Islet of Langerhans (tissue), 1 donor: Measurements from ENCODE around the gene GRID1.
"Not testable (repeated sequence)": the region's sequence is repeated elsewhere in the genome, so short reads cannot be mapped to it uniquely, and the experiment has no call there.

Experiments used
- FAIRE-seq: peaks from one replicate; lab custom pipeline; 2011; peaks lifted over from hg19 to GRCh38; lab: Jason Lieb, UNC

Gene GRID1

DNA sequence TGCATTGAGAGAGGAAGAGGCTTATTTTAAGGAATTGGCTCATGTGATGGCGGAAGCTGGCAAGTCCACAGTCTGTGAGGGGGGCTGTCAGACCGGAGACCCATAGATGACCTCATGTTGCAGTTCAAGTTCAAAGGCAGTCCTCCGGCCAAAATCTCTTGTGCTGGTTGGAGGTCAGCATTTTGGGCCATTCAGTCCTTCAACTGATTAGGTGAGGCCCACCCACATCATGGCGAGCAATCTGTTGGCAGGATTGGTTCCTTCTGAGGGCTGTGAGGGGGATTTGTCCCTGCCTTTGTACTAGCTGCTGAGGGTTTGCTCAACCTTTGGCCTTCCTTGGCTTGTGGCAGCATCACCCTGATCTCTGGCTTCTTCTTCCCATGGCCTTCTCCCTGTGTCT lies 290.1 kb downstream of the GRID1 start:
- FAIRE-seq = not testable (repeated sequence)

DNA sequence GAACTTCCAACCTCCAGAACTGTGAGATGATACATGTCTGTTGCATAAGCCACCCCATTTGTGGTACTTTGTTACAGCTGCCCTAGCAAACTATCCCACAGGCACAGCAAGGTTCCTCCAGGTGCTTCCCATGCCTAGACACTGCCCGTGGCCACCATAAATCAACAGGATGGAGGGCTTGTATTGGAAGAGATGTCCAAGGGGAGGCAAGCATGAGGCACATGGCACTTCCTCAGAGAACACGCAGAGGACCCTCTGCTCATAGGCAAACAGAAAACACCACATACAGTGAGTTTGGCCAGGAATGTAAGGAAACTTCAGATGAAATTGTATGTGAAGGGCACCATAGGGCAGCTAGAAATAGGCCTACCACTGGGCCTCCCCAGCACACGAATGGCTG lies 291.1 kb downstream of the GRID1 start:
- FAIRE-seq = no peak

DNA sequence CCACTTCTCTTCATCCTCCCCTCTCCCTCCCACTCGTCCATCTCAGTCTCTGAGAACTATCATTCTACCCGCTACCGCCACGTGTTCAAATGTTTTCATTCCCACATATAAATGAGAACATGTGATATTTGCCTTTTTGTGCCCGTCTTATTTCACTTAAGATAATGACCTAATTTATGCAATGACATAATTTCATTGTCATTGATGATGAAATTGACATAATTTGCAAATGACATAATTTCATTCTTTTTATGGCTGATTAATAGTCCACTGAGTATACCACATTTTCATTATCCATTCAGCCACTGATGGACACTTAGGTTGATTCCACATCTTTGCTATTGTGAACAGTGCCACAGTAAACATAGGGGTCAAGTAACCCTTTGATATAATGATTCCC lies 292.3 kb downstream of the GRID1 start:
- no peak for FAIRE-seq

DNA sequence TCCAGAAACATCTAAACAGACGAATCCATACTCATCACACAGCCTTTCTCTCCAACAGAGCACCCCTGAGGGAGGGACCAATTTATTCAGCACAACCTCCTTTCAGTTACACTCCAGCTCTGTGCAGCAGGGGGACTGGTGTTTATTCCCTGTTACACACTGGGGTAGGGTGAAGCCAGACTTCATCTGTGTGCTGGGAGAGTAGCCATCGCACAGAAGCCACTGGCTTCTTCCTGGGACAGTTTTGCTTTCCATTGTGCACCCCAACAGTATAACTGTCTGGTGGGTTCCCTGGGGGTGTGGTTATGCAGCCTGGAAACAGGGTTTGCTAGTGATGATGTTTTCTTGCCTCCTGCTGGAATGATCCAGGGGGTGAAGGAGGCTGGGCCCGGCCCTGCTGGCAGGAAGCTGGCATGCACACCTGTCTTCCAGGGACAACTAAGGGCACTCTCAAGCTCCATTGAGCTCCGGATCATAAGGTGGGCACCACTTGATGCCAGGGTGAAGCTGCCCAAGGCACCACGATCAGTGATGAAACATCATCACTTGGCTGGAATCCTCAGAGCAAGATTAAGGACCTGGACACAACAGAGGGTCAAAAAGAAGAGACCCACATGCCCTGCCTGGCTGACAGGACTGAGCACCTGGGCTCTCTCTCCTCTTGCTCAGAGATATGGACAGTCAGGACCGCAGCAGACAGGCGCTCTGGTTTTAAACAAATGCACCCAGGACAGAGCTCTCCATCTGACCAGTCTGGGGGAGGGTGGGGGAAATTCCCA lies 293.2 kb downstream of the GRID1 start:
- no peak for FAIRE-seq

DNA sequence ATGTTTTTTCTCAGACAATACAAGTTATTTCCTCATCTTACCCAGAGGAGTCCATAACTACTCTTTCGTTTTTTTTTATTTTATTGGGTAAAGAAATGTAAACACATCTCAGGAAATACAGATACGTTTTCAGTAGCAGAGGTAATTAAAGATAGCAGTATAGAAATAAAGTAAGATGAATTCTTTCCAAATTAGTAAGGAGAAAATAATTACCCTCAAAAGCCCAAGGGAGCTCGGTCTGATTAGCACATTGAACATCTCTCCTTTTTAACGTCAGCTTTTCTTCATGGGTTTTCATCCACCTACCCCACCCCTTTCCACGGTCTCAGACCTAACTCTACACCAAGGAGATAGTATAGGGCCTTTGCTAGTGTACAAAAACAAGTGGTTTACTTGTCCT lies 294.2 kb downstream of the GRID1 start:
- no peak for FAIRE-seq

DNA sequence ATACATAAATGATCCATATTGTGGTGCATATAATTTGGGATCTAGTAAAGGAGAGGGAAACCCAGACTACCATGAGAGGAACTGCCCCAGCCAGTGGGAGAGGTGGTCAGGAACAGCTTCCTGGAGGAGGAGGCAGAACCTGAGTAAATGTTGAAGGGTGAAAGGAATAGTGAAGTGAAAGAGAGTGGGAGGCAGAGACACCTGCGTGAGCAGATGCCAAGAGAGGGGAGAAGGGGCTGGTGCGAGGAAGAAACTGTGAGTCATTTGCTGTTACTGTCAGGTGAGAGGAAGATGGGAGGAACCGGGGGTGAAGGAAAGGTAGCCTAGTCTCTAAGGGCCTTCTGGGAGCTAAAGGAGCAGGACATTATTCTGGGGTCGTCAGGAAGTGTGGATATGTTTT lies 294.8 kb downstream of the GRID1 start:
- FAIRE-seq = no peak

DNA sequence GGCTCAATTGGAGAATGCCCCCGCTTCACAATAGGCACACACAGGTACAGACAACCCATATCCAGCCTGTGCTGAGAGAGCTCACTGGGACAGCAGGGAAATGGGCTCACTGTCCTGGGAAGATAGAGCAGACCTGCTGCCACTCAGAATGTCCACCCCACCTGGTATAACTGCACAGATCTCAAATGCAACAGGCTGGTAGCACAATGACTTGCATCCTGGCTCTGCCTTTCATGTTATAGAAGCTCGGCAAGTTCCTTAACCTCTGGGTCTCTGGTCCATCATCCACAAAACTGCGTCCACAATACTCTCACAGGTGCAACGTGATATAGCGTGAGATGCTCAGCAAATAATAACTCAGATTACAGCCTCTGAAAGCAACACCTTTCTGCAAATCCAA lies 295.4 kb downstream of the GRID1 start:
- no peak for FAIRE-seq

DNA sequence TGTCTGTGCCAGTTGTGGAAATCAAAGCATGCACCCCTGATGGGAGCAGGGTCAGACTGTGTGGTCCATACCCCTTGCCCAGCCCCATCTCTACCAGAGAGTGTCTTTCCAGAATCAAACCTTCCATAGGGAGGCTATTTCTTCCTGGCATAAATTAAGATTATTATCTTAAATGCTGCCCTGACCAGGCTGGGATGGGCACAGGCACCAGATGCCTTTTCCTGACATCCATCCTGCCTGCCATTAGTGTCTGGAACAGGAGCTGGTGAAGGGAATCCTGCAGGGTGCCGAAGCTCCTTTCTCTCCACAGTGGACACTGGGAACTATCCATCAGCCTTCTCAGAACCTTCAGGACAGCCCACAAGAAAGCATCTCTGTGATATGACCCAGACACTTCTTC lies 296.3 kb downstream of the GRID1 start:
- FAIRE-seq = no peak

DNA sequence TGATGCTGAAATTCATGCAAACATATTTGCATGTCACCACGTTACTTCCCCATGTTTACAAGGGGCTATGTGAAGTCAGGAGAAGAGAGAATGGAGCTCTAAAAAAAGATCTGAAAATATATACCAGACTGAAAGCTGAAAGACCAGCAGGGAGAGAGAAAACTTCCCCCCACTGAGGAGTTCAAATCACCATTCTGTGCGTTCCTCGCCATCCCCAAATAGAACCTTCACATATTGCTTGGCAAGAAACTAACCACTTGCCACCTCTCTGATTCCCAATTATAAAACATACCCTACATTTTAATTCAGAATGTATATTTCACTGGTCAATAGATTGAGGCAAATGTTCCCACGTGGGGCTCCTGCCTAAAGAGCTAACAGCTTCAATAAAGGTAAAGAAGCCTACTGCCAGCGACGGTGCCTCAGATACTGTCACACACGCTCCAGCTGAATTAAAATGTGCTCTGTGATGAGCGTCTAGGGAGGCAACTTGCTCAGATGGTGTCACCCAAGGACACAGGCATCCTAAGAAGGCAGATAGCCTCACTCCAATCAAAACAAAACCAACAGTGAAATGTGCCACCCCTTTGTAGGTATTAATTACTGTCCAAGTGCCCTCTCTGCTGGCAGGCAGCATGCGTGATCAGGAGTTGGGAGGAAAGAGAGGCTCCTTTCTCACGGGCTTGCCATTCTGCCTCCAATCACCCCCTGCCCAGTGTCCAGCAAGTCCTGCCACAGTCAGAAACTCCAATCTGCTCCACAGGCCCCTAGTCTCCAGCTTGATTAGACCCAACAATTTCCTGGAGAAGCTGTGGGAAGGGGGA lies 298.2 kb downstream of the GRID1 start:
- FAIRE-seq = no peak

DNA sequence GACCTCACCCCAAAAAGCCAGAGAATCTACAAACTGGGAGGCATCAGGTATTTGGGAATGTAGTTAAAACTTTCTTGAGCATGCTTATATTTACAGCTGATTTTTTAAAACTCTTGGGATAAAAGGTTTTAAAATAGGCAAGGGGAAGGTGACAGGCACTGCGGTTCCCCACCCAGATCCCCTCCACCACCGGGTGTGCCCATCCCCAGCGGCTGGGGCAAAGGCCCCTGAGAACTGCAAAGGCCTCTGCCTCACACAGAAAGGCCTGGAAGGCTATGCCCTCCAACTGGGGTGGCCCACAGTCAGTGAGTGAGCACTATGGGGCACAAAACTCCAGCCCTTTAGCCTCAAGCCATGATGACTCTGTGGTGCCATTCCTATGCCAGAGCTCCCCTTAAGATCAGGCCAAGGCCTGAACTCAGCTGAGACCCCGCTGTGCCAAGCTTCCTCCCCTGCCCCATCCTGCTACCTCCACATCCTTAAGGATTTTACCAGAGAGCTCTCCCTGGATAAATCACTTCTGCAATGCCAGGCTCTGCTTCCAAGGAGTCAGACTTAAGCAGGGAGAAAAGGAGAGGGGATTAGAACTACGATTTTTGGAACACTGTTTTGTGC lies 299.1 kb downstream of the GRID1 start:
- FAIRE-seq = no peak

DNA sequence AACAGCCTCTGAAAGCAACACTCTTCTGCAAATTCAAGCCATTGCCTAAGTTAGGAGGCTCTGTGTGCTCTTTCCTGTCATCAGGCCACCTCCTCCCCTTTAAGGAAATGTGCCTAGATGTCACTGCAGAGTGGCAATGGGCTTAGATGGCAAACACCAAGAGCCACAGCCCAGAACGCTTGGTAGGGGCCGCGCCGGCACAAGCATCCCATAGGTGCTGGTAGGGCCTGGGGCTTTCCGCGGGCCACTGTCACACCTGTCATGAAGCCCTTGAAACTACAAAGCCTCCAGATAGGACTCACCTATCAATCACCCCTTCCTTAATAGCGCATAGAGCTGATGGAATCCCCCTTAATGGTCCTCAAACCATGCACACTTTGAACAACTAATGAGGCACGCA lies 299.9 kb downstream of the GRID1 start:
- FAIRE-seq = no peak

DNA sequence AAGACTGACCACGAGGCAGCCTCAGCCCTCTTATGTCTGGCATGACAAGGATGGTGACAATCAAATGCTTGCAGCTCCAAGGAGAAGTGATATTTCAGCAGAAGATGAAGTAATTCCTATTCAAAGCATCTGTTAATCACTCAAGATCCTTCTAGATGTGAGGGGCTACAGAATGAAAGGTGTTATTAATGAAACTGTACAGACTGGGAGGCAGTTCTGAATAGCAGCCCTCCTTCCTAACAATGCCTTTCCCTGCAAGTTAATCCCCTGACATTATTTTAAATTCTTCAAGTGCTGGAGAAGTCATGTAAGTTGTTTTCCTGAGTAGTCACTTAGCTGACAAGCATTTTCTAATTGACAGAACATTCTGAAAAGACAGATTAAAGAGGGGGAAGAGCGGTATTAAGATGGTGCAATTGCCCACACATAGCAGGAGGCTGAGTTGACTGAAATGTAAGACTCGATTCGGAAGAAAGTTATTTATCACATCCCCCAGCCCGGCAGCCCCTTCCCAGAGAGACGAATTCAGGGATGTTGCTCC lies 300.8 kb downstream of the GRID1 start:
- FAIRE-seq = no peak

DNA sequence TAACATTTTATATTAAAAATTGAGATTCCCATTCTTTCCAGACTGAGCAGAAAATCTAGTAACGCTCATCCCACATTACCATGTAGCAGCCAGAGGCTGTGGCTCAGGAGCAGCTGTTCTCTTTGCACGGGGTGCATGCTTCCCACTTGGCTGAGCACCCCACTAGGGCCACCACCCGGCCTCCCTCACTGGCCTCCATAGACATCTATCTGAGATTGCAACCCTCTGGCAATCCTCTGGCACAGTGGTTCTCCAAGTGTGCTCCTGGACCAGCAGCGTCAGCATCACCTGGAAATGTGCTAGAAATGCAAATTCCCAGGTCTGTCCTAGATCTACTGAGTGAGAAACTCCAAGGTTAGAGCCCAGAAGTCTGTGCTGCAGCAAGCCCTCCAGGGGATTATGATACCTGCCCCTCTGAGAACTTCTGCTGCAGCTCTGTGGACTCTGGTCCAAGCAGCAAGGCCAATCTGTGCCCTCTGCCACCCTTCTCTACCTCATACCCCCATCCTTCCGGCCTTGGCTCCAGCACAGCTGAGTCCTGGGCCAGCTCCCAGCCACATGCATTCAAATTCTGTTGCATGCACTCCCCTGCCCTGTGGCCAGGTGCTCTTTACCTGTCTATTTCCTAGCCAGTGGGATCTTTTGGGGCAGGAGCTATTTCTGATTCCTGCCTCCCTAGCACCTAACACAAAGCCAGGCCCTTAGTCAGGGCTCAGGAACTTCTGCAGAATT lies 301.5 kb downstream of the GRID1 start:
- no peak for FAIRE-seq

DNA sequence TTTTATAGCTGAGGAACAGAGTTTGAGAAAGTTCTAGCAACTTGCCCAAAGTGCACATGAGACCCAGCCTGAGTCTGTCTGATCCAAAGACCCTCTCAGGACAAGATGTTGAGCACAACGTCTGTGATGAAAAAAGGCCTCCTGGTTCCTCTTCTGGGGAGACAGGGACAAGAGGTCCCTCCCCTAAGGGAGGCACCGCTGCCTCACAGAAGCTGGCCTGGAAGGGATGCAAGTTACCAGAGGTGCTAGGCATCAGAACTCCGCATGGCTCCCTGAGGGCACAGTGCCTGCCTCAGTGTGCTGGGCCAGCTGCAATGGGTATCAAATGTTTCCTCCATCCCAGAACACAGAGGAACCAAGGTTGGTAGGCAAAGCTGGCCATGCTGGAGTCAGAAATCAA lies 302.4 kb downstream of the GRID1 start:
- no peak for FAIRE-seq

DNA sequence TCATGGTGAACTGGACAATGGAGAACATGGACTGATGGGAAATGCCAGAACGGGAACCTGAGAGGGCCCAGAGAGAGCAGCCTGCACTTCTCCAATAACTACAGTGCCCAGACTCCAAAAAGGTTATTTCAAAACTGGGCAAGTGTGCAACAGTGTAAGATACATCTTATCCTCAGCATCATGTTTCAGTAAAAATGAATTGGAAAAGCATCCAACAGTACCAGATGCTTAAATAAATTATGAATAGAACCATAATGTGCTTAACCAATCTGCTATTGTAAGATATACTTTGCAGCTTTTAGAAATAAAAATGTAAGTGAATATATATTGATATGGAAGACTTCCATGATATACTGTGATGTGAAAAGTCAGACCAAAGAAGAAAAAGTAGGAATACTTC lies 303.3 kb downstream of the GRID1 start:
- no peak for FAIRE-seq

DNA sequence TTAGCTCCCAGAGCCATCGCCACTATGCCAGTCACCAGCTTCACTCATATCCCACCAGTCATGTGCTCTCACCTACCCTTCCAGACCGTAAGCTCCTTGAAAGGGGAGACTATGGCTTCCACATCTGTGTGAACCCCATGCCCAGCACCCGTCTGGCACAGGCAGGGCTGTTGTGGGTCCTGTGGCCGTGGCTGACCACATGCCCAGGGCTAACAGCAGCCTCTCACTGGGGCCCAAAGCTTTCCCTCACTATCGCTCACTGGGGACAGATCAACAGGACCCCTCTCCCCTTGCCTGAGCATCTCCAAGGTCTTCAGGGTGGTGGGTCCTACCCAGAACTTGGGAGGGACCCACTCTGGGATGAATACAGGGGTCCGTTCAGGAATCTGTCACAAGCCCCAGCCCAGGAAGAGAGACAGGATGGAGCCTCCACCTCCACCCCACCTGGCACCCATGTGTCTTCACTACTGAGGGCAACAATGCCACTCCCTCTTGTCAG lies 303.9 kb downstream of the GRID1 start:
- no peak for FAIRE-seq

DNA sequence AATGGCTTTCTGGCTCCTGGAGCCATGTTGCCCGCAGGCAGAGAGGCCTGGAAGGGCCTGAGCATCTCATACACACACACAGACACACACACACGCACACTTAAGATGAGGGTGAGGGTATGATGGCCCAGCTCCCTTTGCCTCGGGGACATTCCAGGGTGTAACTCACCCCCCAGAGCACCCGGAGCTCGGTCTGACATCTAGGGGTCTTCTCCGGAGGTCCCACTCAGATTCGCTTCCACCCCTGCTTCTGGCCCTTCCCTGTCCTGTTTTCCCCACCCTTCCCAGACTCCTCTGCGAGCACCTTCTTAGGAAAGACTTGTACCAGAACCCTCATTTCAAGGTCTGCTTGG lies 304.4 kb downstream of the GRID1 start:
- FAIRE-seq = no peak

DNA sequence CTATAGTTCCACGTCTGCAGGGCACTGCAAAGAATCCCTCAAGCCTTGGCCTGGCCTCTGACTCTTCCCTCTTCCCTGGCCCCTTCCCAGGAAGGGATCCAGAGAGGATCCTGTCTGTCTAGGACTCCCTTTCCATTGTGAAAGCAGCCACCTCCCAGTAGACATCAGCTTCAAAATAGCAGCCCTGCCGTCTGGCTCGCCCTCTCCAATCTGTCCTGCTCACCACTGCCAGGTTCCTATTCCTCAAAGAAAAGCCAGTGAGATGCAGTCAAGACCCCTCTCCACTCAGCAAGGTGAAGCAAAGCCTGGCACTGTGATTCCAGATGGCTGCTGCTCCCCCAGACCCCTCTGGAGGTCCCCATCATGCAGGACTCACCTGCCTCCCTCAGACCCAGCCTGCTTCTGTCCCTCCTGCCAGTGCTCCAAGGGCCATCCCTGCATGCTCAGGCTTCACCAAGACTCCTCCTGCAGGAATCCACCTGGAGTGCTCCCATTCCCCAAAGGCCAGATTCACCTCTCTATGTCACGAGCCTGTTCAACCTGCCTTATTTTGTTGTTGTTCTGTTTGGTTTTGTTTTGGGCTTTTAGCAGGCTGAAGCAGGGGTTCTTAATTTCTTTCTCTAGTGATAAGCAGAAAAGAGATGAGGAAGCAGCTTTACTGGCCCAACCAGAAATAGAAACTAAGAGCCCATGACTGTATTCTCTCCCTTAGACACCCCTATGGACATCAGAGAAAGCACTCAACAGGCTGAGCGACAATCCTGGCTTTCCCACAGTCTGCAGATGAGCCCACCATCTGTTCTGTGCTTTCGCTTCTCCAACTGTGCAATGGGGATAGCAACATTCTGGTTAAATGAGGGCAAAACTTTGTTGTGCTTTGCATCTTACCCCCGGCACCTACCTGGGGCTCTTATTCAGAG lies 305.1 kb downstream of the GRID1 start:
- FAIRE-seq = no peak

DNA sequence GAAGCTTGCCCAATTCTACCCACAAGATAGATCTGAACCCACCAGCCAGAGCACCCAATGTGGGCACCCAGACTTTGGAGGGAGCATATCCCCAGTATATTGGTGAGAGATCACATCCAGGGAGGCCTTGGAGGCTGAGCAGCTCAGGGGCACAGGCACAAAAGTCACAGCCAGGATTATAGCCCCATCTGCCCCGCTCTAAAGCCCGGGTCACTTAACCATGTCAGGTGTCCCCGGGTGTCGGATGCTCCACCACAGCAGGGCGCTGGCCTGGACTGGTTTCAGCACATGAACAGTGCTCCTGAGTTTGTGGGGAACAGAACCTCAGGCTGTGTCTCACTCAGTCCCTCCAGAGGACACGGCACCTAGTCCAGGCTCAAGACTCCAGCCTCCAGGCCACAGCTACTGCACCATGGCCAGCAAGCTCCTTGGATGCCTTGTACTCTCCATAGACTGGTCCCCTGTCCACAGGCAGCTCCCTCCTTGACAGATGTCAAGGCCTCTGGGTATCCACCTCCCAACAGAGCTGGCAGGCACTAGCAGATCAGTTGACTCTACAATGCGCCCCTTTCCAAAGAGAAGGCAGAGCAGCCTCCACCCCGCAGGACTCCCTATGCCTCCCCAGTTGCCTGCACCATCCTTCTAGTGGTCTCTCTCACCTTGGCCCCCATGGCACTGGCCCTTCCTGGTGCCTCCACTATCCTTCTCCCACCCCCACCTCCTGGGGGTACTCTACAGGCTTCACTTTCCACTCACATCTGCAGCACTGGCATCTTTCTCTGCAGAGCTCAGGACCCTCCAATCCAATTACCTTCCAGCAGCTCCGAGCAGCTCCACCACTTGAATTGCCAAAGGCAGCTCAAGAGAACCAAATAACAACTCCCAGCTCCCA lies 306.0 kb downstream of the GRID1 start:
- no peak for FAIRE-seq

DNA sequence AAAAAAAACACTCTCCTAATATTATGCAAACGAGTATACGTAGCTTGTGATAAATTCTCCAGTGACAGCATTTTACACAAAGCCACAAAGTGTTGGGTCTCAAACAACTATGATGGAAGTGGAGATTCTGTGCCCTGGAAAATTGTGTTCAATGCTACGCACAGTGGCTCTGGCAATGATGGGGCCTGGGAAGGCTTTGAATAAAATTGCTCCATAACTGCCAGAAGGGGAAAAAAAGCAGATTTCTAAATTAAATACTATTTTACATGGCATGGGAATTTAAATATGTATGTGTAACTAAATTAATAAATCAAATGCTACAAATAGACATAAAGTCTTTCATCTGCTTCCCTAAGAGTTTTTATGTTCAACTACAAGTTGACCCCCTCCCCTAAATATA lies 306.7 kb downstream of the GRID1 start:
- no peak for FAIRE-seq
